Measurements from ENCODE around the gene DEPDC7.

- no peak for TF ChIP-seq CTCF (IDR thresholded peaks at IDR 0.05)
- TF ChIP-seq POLR2AphosphoS5 (IDR thresholded peaks at IDR 0.05; ENCODE audit: low read depth, low read length), result no peak
These were observed 47.1 kb upstream of the DEPDC7 start for GRCh38 chr11:32968541-32968940.

Measured in Panc1 (cell line).